Osteocyte (in vitro differentiated cells): Measurements from ENCODE around the gene SSBP3. TPM values are rescaled to one million over a fixed set of nuclear protein-coding genes. Genes with fewer than 3 reads are reported as not detected.

Experiments
- DNase-seq: peaks from one replicate; pipeline ENCODE4 v3.0.0; 2021; ENCODE audit warnings: mixed read lengths; ENCODE audit not compliant: unreplicated experiment; ENCODE audit errors: extremely low spot score
- H3K27ac Mint-ChIP-seq: one replicate; pipeline ENCODE4 v1.8.0; 2021; ENCODE audit warnings: mild to moderate bottlenecking, mixed read lengths; ENCODE audit not compliant: unreplicated experiment
- H3K27me3 Mint-ChIP-seq: one replicate; pipeline ENCODE4 v1.8.0; 2021; ENCODE audit warnings: mixed read lengths; ENCODE audit not compliant: unreplicated experiment
- H3K36me3 Mint-ChIP-seq: one replicate; pipeline ENCODE4 v1.8.0; 2021; ENCODE audit warnings: mixed read lengths; ENCODE audit not compliant: unreplicated experiment
- H3K4me1 Mint-ChIP-seq: one replicate; pipeline ENCODE4 v1.8.0; 2021; ENCODE audit warnings: mixed read lengths; ENCODE audit not compliant: unreplicated experiment
- H3K4me3 Mint-ChIP-seq: one replicate; pipeline ENCODE4 v1.8.0; 2021; ENCODE audit warnings: mild to moderate bottlenecking, moderate library complexity, mixed read lengths; ENCODE audit not compliant: unreplicated experiment
- H3K9me3 Mint-ChIP-seq: one replicate; pipeline ENCODE4 v1.8.0; 2021; ENCODE audit warnings: mixed read lengths; ENCODE audit not compliant: unreplicated experiment
- total RNA-seq: library from RNA; stranded (reverse); gene quantifications from 2 replicates; pipeline ENCODE4 v1.2.1, GENCODE V29; 2021
- TF ChIP-seq, protein P1 (sequence below): fragments of 200-600 bp; sonication (generic); IDR thresholded peaks from 2 replicates; pipeline ENCODE4 v1.5.0; 2021; ENCODE audit warnings: antibody characterized with exemption, mild to moderate bottlenecking, moderate library complexity

SSBP3 gene
- total RNA-seq, 1 donor from 2014 or later = 56.4 TPM

DNA sequence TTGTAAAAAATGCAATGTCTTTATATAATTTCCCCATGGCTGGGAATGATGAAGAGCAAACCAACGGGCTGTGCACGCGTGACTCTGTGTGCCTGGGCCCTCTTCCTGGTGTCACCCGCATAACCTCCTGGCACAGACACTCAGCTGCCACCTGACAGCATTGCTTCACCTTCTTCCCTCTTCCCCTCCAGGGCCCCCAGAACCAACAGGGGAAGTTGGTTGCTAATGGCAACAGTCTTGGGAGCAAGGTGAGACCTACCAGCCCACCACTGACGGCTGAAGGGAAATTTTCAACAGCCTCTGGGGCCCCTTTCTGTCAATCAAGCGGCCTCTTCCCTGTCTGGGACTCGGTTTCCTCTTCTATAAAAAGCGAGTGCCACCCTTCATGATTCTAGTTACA is 33.2 kb downstream of the SSBP3 start:
- Mint-ChIP-seq H3K4me3 (no peak overlapping the region), H3K4me1 (peaks cover 13% of the 10 kb centered on the region)

DNA sequence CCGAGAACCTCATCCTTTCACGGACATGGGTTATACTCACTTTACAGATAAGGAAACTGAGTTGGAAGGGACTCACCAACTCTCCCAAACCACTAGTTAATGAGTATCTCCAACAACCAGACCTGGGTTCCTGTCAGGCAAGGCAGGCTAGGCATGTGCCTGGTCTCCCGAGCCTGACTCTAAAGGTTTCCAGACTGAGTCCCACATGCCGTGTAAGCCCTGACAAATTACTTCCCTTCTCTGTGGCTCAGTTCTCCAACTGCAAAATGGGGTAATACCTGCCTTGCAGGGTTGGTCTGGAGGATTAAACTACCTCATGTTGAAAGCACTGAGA is 34.3 kb downstream of the SSBP3 start:
- Mint-ChIP-seq H3K27me3 (no peaks in the 10 kb centered on the region), H3K4me3 (no peak overlapping the region), H3K9me3 (no peaks in the 10 kb centered on the region), H3K27ac (no peak overlapping the region), H3K4me1 (peaks cover 6% of the 10 kb centered on the region), H3K36me3 (peaks cover 7% of the 10 kb centered on the region)
- no peak for DNase-seq
- TF ChIP-seq, protein P1, sequence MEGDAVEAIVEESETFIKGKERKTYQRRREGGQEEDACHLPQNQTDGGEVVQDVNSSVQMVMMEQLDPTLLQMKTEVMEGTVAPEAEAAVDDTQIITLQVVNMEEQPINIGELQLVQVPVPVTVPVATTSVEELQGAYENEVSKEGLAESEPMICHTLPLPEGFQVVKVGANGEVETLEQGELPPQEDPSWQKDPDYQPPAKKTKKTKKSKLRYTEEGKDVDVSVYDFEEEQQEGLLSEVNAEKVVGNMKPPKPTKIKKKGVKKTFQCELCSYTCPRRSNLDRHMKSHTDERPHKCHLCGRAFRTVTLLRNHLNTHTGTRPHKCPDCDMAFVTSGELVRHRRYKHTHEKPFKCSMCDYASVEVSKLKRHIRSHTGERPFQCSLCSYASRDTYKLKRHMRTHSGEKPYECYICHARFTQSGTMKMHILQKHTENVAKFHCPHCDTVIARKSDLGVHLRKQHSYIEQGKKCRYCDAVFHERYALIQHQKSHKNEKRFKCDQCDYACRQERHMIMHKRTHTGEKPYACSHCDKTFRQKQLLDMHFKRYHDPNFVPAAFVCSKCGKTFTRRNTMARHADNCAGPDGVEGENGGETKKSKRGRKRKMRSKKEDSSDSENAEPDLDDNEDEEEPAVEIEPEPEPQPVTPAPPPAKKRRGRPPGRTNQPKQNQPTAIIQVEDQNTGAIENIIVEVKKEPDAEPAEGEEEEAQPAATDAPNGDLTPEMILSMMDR = no peak

More for the DNA sequence above, 33.2 kb downstream of the SSBP3 start:
- no peak for DNase-seq
- no peaks in the 10 kb centered on the region for H3K9me3 Mint-ChIP-seq
- TF ChIP-seq, protein P1 = no peak
- H3K27me3 Mint-ChIP-seq = no peaks in the 10 kb centered on the region
- H3K27ac Mint-ChIP-seq = no peak overlapping the region
- H3K36me3 Mint-ChIP-seq = peaks cover 7% of the 10 kb centered on the region

DNA sequence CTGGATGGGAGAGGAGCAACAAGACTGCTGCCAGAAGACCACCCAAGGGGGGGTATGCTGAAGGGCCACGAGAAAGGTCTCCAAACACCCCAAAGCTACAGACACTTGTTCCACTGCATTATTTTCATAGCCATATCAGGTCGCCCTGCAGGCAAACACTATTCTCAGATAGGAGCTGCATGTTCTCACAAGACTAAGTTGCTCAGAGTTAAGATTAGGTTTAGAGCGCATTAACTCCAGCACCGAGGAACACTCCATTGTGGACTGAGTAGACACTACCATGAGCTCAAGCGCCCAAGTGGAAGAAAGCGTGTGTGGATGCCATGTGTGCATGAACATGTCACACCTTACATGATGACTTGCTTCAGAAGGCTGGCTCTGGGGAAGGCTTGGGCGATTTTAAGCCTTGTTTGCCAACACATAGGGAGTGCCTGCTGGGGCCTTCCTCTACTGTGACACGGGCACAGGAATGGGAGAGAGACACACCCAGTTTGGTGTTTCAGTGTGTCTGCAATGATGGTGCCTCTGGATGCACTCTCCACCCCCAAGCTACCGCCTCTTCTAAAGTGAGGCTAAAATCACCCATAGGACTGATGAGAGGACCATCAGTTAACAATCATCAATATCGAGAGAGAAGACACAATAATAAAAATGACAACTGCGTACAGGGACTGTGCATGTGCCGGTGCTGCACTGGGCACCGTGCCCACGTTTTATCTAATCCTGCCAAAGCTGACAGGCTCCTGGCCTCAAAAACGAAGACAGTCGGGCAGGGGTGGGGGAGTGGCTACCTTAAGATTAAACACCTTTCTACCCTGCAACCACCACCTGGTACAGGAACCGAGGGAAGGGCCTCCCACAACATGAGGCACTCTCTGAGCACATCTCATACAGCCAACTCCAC is 34.9 kb downstream of the SSBP3 start:
- Mint-ChIP-seq H3K27ac (no peak overlapping the region), H3K27me3 (no peaks in the 10 kb centered on the region), H3K9me3 (no peaks in the 10 kb centered on the region), H3K4me1 (peaks cover 2% of the 10 kb centered on the region), H3K36me3 (peaks cover 7% of the 10 kb centered on the region), H3K4me3 (no peak overlapping the region)
- DNase-seq = no peak
- TF ChIP-seq, protein P1 = no peak

DNA sequence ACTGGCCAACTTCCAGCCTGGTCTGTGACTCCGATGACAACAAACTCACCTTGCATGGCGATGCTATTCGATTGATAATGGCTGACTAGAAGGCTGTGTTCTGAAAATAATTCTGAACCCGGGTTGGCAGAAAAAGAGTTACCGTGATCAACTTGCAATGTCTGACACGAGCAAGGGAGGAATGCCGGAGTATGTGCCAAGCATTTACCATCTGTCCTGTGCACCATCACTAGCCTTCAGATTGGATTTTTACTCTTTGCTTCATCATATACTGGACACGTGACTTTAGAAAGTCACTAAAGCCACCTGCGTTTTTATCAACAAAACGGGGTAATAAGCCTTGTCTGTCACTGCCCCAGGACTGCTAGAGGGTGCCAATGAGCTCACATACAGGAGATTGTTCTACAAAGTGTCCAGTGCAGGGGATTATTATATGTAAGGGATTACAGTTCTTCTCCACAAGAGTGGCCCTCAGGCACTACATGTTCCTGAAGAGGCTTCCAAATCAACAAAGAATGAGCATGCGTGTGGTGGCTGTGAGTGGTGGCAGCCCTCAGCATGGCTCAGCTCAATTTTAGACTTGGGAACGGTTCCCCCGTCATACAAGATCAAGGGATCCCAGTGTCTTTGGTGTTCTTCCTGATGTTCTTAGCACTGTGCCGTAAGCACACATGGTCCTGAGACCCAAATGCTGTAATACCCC is 35.8 kb downstream of the SSBP3 start:
- no peak for DNase-seq
- peaks cover 7% of the 10 kb centered on the region for H3K36me3 Mint-ChIP-seq
- H3K4me1 Mint-ChIP-seq = peaks cover 1% of the 10 kb centered on the region
- TF ChIP-seq, protein P1 = no peak
- H3K27me3 Mint-ChIP-seq = no peaks in the 10 kb centered on the region
- H3K27ac Mint-ChIP-seq = no peak overlapping the region
- no peaks in the 10 kb centered on the region for H3K9me3 Mint-ChIP-seq
- H3K4me3 Mint-ChIP-seq = no peak overlapping the region

DNA sequence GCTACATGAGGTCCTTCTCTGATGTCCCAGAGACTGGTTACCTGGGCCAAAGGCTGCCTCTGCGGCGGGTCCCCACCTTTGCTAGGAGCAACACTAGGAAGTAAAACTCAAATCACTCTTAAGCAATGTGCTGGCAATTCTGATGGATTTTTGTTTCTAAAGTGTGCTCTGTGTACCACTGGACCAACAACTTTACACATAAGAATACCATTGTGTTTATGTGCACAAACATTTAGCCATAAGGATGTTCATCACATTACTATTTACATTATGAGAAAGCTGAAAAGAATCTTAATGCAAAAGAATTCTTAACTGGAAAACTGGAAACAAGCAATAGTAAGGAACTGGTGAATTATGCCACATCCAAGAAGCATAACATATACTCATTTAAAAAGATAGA is 38.6 kb downstream of the SSBP3 start:
- Mint-ChIP-seq H3K27me3 (no peaks in the 10 kb centered on the region), H3K4me3 (no peak overlapping the region), H3K9me3 (no peaks in the 10 kb centered on the region), H3K4me1 (no peaks in the 10 kb centered on the region), H3K36me3 (peaks cover 7% of the 10 kb centered on the region), H3K27ac (no peak overlapping the region)
- DNase-seq = no peak
- TF ChIP-seq, protein P1 = no peak
